ENCODE data around the gene LMBR1L. TPM values are rescaled to one million over a fixed set of nuclear protein-coding genes. Genes with fewer than 3 reads are reported as not detected.

The LMBR1L gene
- total and polyA plus RNA-seq, 2 of the 13 experiments (the other 11 are each of a cell fraction or from before 2014, with no cell fraction given) = 12.2 to 65.9 TPM

- intact Hi-C loops (cut with micrococcal nuclease; ENCODE audit: unreplicated experiment) = no loop called here
- no peak for DNase-seq (ENCODE audit: low spot score)
- POLR2A ChIA-PET = interaction anchor here (1.1 to 2.0 kb wide), 9 partner anchors 9 to 197 kb away, joined by 3 to 25 read pairs (median 7); partner anchors contain the start of genes KMT2D, LMBR1L and TUBA1B
Measured at GRCh38 chr12:49068879-49069506, 41.7 kb downstream of the LMBR1L start.

More at GRCh38 chr12:49068879-49069506, 41.7 kb downstream of the LMBR1L start:
- no peaks in the 10 kb centered on the region for H4K20me1 ChIP-seq (ENCODE audit: insufficient read depth, low read length)
- BruUV-seq (replicated peaks) = no TSS peak
- no peak overlapping the region for H3K27ac ChIP-seq (ENCODE audit: extremely low read length, insufficient read depth, low read length)
- H3K9ac ChIP-seq (ENCODE audit: insufficient read depth, low read depth, low read length) = peak overlapping the region; percentile 61
- peak overlapping the region; percentile 73 to 85 (median 80) for H3K4me3 ChIP-seq (replicated peaks in 1 of 3; ENCODE audit: insufficient read depth in 1 of 3, low read depth in 2 of 3, low read length in 3 of 3)
- in situ Hi-C loops (cut with HindIII; ENCODE audit: extremely low pct_ligation_motif_present, low pct_unique_long_range_greater_than_20kb) = loop anchor here (5.0 kb wide), 1 partner anchor 53 kb away; no protein-coding TSS in a partner anchor
- 0 out of 2 replicates have a peak, but pooled peaks have one; percentile 7 for TF ChIP-seq ZNF331 (CRISPR knock-in tag; IDR thresholded peaks at IDR 0.05)
- TF ChIP-seq CSRNP1 (CRISPR knock-in tag; IDR thresholded peaks at IDR 0.05) = peak; percentile 7; the same call in 1 of the 2 replicates
- no peak for TF ChIP-seq NR1H2 (CRISPR knock-in tag; IDR thresholded peaks at IDR 0.05; ENCODE audit: borderline replicate concordance, low read depth)
- TF ChIP-seq EED (CRISPR knock-in tag; IDR thresholded peaks at IDR 0.05) = peak; percentile 43; the same call in 1 of the 2 replicates
- TF ChIP-seq SKIL (CRISPR knock-in tag; IDR thresholded peaks at IDR 0.05; ENCODE audit: borderline replicate concordance) = no peak
- TF ChIP-seq SP4 (CRISPR knock-in tag; IDR thresholded peaks at IDR 0.05) = 0 out of 2 replicates have a peak, but pooled peaks have one; percentile 22
- TF ChIP-seq ZFP37 (CRISPR knock-in tag; IDR thresholded peaks at IDR 0.05; ENCODE audit: borderline replicate concordance) = no peak
- no peak for TF ChIP-seq ZNF616 (CRISPR knock-in tag; IDR thresholded peaks at IDR 0.05; ENCODE audit: low read depth)
- no peak for TF ChIP-seq DNMT3B (CRISPR knock-in tag; conservative IDR thresholded peaks at IDR 0.05)
- no peak for TF ChIP-seq ONECUT2 (CRISPR knock-in tag; IDR thresholded peaks at IDR 0.05)
- TF ChIP-seq ZSCAN29 (CRISPR knock-in tag; conservative IDR thresholded peaks at IDR 0.05) = no peak
- no peak; the same call in 2 of the 3 replicates for ATAC-seq
- H2AFZ ChIP-seq (ENCODE audit: low read length) = no peak overlapping the region
- WGBS (ENCODE audit: low lambda C conversion rate) = 23% methylated on average over 21 of the region's 21 CpGs
- FAIRE-seq = no peak
- H3K4me1 ChIP-seq (ENCODE audit: insufficient read depth, low read length) = peaks cover 31% of the 10 kb centered on the region
- CTCF ChIA-PET (ENCODE audit: low intra/inter-chr PET ratio, low total read pairs) = no interaction called here
- no peaks in the 10 kb centered on the region for H3K9me3 ChIP-seq (ENCODE audit: low read length)
- H3K27me3 ChIP-seq (ENCODE audit: control insufficient read depth in 1 of 2, insufficient read depth in 2 of 2, low read length in 2 of 2) = no peaks in the 10 kb centered on the region
- no peaks in the 10 kb centered on the region for H3K79me2 ChIP-seq (ENCODE audit: insufficient read depth, low read length)
- H3K4me2 ChIP-seq (ENCODE audit: low read depth, low read length) = peak overlapping the region; percentile 92
- H3K36me3 ChIP-seq (replicated peaks in 1 of 2; ENCODE audit: control insufficient read depth in 1 of 2, insufficient read depth in 2 of 2, low read length in 2 of 2) = no peaks in the 10 kb centered on the region
